ENCODE results near the gene SPOCK1. TPM values are rescaled to one million over a fixed set of nuclear protein-coding genes. Genes with fewer than 3 reads are reported as not detected.

Gene SPOCK1
- total RNA-seq, 4 donors from 2014 or later: 8.6 to 34.8 (median 13.2) TPM

GRCh38 chr5:137254119-137255090, 244.7 kb downstream of the SPOCK1 start:
- Histone ChIP-seq H3K9me3 (no peaks in the 10 kb centered on the region), H3K27ac (no peak overlapping the region), H3K36me3 (no peaks in the 10 kb centered on the region), H3K4me1 (no peaks in the 10 kb centered on the region), H3K27me3 (no peaks in the 10 kb centered on the region), H3K4me3 (no peak overlapping the region)
- in situ Hi-C loops (cut with MboI; ENCODE audit: low pct_ligation_motif_present in 1 of 4, low pct_unique_long_range_greater_than_20kb in 1 of 4, low sequenced_read_pairs in 3 of 4) (no loop called here), intact Hi-C loops (cut with DNase I; ENCODE audit: low total_unique reads) (no loop called here)
- DNase-seq: no peak
- 76 to 82% methylated on average over 8 to 9 of the region's 9 CpGs for WGBS, 2 donors (ENCODE audit: low coverage in 1 of 2)
- no peak for TF ChIP-seq POLR2A (IDR thresholded peaks at IDR 0.05)
- peak in 2 of 3 donors; percentile 36 to 58 for TF ChIP-seq POLR2AphosphoS5 (IDR thresholded peaks at IDR 0.05)
- TF ChIP-seq CTCF (IDR thresholded peaks at IDR 0.05): no peak
- peak; percentile 73 for TF ChIP-seq EP300 (IDR thresholded peaks at IDR 0.05; ENCODE audit: low read depth)

- H3K4me1 ChIP-seq: no peaks in the 10 kb centered on the region
- H3K9me3 ChIP-seq: no peaks in the 10 kb centered on the region
- no peak for DNase-seq
- intact Hi-C loops (cut with DNase I; ENCODE audit: low total_unique reads): no loop called here
- H3K27me3 ChIP-seq: no peaks in the 10 kb centered on the region
- WGBS, 2 donors (ENCODE audit: low coverage in 1 of 2): 83% methylated on average over 2 of the region's 2 CpGs; no CpG with 5 or more reads in 1 of the 2 donors
- in situ Hi-C loops (cut with MboI; ENCODE audit: low pct_ligation_motif_present in 1 of 4, low pct_unique_long_range_greater_than_20kb in 1 of 4, low sequenced_read_pairs in 3 of 4): no loop called here
- H3K36me3 ChIP-seq: no peaks in the 10 kb centered on the region
- no peak for TF ChIP-seq CTCF (IDR thresholded peaks at IDR 0.05)
- TF ChIP-seq POLR2AphosphoS5 (IDR thresholded peaks at IDR 0.05): no peak
- no peak for TF ChIP-seq POLR2A (IDR thresholded peaks at IDR 0.05)
- TF ChIP-seq EP300 (IDR thresholded peaks at IDR 0.05; ENCODE audit: low read depth): no peak
- H3K4me3 ChIP-seq: no peak overlapping the region
- H3K27ac ChIP-seq: no peak overlapping the region
Measured at GRCh38 chr5:137252512-137252911, 246.6 kb downstream of the SPOCK1 start.

- intact Hi-C loops (cut with DNase I; ENCODE audit: low total_unique reads): no loop called here
- Histone ChIP-seq H3K36me3 (no peaks in the 10 kb centered on the region), H3K9me3 (no peaks in the 10 kb centered on the region), H3K4me1 (no peaks in the 10 kb centered on the region), H3K27ac (no peak overlapping the region), H3K4me3 (no peak overlapping the region), H3K27me3 (no peaks in the 10 kb centered on the region)
- in situ Hi-C loops (cut with MboI; ENCODE audit: low pct_ligation_motif_present in 1 of 4, low pct_unique_long_range_greater_than_20kb in 1 of 4, low sequenced_read_pairs in 3 of 4): no loop called here
- DNase-seq: no peak
- TF ChIP-seq POLR2AphosphoS5 (IDR thresholded peaks at IDR 0.05): no peak
- TF ChIP-seq POLR2A (IDR thresholded peaks at IDR 0.05): no peak
- TF ChIP-seq EP300 (IDR thresholded peaks at IDR 0.05; ENCODE audit: low read depth): no peak
- TF ChIP-seq CTCF (IDR thresholded peaks at IDR 0.05): no peak
- 56 to 69% methylated on average over 2 to 6 of the region's 6 CpGs for WGBS, 2 donors (ENCODE audit: low coverage in 1 of 2)
Measured at GRCh38 chr5:137250421-137250820, 248.7 kb downstream of the SPOCK1 start.

- no peak overlapping the region for H3K27ac ChIP-seq
- H3K4me3 ChIP-seq: no peak overlapping the region
- H3K9me3 ChIP-seq: no peaks in the 10 kb centered on the region
- no peaks in the 10 kb centered on the region for H3K27me3 ChIP-seq
- intact Hi-C loops (cut with DNase I; ENCODE audit: low total_unique reads): no loop called here
- WGBS, 2 donors (ENCODE audit: low coverage in 1 of 2): 89 to 100% methylated on average over 2 to 3 of the region's 3 CpGs
- DNase-seq: no peak
- no peaks in the 10 kb centered on the region for H3K4me1 ChIP-seq
- H3K36me3 ChIP-seq: no peaks in the 10 kb centered on the region
- in situ Hi-C loops (cut with MboI; ENCODE audit: low pct_ligation_motif_present in 1 of 4, low pct_unique_long_range_greater_than_20kb in 1 of 4, low sequenced_read_pairs in 3 of 4): no loop called here
- TF ChIP-seq CTCF (IDR thresholded peaks at IDR 0.05) (no peak), EP300 (IDR thresholded peaks at IDR 0.05; ENCODE audit: low read depth) (no peak), POLR2A (IDR thresholded peaks at IDR 0.05) (no peak), POLR2AphosphoS5 (IDR thresholded peaks at IDR 0.05) (no peak)
Measured at GRCh38 chr5:137248527-137248926, 250.6 kb downstream of the SPOCK1 start.

Data from transverse colon (tissue), 4 donors.